ENCODE data around the gene CENPM.
"Not testable (repeated sequence)": the region's sequence is repeated elsewhere in the genome, so short reads cannot be mapped to it uniquely, and the experiment has no call there.

Gene CENPM

DNA sequence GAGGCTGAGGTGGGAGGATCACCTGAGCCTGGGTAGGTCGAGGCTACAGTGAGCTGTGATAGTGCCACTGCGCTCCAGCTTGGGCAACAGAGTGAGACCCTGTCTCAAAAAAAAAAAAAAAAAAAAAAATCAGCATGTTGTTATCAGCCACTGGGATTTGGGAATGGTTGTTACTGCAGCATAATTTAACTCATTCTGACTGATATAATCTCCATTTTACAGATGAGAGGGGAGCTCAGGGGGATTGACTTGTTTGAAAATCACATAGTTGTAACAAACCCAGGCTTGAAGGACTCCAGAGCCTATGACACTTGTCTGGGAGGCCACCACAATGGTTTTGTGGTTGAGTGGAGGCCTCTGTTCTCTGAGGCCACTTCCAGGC, 19.3 kb upstream of the CENPM start:
- no peak for DNase-seq

DNA sequence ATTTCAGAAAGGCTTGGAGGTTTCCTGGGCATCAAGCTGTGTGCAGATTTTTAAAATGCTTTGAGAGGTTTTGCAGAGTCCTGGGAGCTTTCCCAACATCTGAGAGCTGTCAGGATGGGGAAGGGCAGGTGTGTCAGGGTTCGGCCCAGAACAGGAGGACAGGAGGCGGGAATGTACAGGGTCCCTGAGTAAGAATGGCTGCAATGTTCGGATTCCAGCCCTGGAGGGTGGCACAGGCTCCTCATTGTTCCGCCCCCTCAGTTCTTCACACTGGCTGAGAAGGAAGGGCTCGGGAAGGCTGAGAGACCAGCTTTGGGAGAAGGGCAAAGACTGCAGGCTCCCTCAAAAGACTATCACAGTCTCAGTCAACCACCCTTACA, 17.1 kb upstream of the CENPM start:
- DNase-seq = no peak

DNA sequence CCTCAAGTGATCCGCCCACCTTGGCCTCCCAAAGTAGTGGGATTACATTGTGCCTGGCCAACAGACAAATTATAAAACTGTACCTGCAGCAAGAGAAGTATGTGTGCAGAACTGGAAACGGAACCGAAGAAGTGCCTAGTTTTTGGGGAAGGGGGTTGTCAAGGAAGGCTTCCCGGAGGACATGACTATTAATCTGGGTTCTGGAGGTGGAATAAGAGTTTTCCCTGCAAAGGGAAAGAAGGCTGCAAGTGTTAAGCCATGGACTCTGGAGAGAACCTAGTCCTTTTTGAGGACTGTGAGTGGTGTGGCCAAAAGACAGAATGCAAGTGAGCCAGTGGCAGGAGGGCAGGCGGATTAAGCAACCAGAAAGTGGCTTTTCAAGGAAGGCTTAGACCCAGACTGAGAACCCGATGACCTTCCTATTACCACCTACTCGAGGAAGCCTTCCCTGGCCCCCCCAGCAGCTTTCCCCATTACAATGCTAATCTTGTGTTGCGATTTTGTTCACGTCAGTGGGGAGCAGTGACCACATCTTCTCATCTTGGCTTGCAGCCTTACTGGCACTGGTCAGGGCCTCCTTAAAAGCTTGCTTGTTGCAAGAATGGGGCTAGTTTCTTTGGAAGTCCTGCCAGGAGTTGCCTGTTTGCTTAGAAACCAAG, 16.6 kb upstream of the CENPM start:
- DNase-seq = no peak

DNA sequence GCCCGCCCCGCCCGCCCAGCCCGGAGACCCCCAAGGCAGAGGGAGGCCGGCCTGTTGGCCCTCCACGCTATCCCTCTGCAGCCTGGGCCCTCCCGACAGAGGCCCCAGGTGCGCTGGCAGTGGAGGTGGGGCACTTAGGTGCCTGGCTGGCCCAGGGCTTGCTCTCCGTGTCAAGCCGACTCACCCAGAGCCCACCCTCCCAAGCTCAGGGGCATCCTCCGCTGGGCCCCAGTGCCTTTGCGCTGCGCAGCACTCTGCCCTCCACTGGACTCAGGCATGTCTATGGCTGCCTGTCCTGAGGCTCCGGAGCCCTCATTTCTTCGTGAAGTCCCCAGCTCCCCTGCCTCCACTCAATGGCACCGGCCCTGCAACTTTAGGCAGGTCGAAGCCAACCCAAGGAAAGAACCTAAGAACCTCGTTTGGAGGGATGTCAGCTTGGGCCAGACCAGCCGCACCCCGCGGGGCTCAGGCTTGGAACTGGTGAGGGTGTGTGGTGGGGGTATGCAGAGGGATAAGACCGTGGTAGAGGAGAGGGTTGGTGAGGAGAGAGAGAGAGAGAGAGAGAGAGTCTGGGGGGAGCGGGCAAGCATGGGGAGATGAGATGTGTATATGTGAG, 11.1 kb upstream of the CENPM start:
- no peak for DNase-seq

DNA sequence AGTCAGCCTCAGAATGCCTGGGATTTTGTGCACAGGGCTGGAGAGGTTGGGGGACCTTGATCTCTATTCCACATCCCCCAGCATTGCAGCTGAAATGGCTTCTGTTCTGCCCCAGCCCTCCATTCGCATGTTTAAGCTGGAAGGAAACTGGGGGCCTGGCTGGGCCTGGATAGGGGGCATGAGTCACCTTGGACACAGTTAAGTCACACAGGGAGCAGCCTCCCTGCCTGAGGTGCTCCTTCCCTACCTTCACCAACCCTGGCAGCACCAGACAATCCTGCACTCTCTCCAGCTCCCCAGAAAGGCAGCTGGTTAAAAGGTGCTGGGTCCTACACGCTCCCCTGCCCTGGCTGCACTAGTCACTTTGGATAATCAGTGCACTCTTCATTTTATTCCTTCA, 5.8 kb upstream of the CENPM start:
- no peak for DNase-seq

DNA sequence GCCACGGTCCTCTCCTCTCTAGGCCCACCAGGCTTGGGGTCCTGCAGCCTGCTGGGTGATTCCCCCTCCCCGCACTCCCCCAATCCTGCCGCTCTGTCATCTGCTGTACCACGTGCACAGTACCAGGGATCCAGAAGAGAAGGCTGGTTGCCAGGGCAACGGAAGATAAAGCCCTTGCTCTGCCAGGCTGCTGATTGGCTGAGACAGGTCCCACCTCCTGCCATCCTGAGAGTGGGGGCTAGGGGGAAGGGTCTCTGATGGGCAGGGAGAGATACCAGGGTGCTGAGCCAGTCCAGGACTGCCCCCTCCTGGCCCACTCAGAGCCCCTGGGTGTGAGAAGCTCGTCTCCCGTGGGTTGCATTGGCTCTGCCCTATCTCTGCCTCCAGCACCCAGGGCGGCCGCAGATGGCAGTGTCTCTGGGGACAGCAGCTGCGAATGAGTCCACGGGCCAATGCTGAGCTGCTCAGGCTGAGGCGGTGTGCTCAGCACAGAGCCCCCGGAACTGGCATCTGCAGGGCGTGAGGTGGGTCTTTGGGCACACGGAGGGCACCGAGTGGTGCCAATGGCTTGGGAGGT, 5.0 kb upstream of the CENPM start, which contains the start of gene SMIM45:
Gene SMIM45, plus strand, starts transcription at position 253 of the 577 bp plus-strand sequence.
- DNase-seq = no peak

DNA sequence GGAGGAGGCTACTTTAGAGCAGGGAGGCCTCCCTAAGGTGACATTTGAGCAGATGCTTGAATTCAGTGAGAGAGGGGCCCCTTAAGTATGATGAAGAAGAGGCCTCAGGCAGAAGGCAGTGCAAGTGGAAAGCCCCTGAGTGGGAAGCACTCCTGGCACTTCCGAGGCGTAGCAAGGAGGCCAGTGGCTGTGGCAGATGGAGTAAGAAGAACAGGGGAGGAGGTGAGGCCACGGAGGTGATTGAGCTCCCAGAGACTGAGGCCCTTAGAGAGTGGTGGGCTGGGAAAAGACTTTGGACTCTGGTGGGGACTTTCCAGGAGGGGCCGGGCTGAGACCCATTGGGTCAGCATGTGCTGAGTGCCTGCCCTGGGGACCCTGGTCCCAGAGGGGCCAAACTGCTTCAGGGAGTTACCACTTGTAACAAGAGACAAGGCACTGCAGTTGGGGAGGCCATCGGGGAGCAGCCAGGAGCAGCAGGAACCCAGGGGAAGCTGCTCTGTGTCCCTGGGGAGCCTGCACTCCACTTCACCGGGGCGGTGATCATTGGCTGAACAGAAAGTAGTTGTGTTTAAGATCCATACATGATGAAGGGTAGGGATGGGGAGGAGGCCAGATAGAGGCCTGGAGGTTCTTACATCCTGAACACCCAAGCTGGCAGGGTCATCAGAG, 2.5 kb upstream of the CENPM start:
- no peak for DNase-seq

DNA sequence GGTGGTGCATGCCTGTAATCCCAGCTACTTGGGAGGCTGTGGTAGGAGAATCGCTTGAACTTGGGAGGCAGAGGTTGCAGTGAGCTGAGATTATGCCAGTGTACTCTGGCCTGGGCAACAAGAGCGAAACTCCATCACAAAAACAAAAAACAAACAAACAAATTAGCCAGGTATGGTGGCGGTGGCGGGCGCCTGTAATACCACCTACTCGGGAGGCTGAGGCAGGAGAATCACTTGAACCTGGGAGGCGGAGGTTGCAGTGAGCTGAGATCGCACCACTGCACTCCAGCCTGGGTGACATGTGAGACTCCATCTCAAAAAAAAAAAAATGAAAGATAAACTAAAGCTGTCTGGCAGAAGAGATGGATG, 2.0 kb upstream of the CENPM start:
- not testable (repeated sequence) for DNase-seq

DNA sequence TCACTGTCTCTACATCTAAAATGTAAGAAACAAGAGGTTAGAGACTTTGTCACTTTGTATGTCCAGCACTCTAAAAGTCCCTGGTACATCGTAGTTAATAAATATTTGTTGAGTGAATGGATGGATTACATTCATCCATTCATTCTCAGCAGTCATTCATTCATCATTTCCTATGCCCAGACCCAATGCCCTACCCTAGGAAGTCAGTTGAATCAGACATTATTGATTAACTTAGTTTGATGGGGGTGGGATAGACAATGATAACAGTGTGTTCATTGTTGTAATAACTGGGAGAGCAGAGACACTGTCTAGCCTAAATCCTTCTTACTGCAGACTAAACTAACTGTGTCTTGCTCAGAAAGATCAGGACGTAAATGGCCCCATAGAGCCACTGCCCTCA, 1.2 kb upstream of the CENPM start:
- no peak for DNase-seq

DNA sequence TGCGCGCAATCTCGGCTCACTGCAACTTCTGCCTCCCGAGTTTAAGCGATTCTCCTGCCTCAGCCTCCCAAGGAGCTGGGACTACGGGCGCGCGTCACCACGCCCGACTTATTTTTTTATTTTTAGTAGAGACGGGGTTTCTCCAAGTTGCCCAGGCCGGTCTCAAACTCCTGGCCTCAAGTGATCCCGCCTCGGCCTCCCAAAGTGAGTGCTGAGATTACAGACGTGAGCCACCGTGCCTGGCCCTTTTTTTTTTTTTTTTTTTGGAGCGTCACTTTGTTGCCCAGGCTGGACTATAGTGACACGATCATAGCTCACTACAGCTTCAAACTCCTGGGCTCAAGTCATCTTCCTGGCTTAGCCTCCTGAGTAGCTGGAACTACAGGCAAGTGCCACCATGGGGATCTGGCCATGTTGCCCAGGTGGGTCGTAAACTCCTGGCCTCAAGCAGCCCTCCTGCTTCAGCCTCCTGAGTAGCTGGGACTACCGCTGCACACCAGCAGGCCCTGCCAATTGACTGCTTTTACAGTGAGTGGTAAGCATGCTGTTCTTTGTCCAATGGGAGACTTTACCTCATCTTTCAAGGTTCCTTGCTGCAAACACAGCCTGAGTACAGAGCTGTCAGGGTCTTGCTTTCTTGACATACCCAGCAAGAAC, 600 bp upstream of the CENPM start:
- DNase-seq = no peak

DNA sequence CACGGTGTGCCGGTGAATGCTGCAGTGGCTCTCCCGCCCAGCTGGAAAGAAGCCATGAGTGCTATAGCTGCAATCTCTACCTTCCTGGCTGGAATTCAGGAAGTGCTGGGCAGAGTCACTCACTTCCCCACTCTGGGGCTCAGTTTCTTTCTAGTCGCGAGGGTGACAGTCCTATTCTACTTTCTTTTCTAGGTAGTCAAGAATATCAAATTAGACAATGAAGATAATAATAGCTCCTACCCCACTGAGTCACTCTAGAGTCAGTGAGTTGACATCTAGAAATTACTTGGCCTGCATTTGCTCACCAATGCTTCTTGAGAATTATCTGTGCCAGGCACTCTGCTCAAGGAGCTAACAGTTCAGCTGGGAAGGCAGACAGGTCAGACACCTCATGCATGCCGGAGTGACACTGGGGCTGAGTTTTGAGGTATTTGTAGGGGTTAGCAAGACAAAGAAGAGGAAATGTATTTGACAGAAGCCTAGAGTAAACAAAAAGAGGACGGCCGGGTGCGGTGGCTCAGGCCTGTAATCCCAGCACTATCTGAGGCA, 3.2 kb downstream of the CENPM start:
- no peak for DNase-seq

DNA sequence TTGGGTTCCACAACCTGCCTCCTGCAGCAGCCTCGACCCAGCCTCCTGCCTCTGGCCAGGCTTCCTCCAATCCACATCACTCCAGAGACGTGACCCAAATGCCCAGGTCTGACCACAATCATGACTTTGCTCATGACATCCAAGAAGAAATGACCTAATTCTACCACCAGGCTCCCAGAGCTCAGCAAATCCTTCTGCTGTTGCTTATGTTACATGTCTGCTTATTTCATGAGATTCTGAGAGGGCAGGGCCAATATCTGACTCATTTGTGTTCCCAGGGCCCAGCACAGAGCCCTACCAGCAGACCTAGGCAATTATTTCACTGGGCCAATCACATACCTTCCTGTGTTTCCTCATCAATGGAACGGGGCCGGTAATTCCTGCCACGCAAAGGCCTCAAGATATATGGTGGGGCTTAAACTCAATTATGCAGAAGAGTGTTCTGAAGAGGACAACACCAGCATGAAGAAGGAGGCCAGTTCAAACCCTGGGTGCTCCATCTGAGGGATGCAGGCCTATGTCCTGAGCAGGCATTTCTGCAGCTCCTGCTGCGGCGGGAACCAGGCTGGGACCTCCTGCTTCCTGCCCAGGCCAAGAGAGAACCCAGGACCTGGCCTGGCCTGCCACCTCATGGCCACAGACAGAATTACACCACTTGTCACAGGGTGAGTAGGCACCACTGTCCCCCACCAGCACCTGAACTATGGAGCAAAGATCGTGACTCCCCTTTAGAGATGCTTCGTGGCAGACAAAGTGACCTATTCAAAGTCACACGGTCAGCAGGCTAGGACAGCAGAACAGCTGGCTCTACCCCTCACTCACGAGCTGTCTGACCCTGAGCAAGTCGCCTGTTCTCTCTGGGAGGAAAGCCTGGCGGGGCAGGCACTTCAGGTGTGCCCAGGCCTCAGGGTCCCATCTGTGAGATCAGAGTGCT, 5.9 kb downstream of the CENPM start:
- DNase-seq = peak; percentile 88

DNA sequence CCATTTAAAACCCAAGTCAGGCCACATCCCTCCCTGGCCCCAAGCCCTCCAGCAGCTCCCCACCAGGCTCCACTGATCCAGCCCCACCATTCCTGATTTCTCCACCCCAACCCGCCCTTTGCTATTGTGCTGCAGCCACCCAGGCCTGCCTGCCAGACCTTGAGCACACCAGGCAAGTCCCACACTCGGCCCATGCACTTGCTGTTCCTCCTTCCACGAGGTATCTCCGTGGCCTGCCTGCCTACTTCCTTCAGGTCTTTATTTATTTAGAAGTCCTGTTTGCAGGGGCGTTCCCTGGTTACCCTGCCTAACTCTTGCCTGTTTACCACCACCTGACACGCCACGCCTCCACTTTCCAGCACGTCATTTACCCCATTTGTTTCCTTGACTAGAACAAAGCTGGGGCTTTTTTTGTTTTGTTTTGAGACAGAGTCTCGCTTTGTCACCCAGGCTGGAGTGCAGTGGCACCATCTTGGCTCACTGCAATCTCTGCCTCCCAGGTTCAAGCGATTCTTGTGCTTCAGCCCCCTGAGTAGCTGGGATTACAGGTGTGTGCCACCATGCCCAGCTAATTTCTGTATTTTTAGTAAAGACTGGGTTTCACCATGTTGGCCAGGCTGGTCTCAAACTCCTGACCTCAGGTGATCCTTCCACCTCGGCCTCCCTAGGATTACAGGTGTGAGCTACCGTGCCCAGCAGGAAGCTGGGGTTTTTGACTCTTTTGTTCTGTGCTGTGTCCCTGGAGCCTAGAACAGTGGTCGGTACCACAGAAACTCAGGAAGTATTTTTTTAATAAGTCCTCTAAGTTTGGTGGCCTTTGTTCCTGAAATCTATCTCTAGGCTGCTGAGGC, 6.7 kb downstream of the CENPM start:
- peak; percentile 95 for DNase-seq

DNA sequence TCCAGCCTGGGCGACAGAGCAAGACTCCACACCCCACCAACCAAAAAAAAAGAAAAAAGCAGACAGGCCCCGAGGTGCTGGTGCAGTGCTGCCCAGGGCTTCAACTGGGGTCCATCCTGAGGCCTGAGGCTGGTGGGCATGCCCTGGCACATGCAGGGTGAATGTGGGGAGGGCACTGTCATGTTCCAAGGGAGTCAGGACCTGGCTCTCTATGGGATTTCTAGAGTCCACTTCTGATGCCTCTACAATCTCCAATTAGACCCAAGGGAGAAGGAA, 10.1 kb downstream of the CENPM start:
- no peak for DNase-seq

DNA sequence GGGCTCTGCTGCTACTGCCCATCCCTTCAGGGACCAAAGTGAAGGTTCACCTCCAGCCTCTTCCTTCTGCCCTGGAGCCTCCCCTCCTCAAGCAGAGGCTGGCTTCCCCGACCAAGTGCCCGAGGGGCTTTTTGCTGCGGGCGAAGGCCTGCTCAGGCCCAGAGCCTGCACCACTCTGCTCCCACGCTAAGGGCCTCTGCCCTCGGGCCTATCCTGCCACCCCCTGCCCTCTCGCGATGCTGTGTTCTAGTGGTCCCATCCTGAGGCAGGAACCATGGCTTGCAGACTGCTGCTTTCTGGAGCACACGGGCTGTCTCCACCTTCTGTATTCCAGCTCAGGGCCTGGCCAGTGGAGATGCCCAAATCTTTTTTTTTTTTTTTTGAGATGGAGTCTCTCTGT, 11.4 kb downstream of the CENPM start:
- DNase-seq = no peak

DNA sequence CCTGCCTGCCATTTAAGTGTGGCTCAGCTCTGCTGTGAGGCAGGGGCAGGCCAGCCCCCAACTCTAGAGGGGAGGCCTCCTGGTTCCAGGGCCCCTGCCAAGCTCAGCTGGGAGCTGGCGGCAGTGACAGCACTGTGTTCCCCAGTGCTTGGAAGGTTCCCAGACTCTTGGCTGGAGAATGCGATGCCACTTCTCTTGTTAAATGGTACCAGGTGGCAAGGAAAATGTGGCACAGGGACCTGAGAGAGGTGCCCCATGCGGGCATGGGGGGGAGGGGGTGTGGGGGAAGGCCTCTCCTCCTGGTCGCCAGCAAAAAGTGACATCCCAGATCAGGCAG, 12.0 kb downstream of the CENPM start:
- no peak for DNase-seq

DNA sequence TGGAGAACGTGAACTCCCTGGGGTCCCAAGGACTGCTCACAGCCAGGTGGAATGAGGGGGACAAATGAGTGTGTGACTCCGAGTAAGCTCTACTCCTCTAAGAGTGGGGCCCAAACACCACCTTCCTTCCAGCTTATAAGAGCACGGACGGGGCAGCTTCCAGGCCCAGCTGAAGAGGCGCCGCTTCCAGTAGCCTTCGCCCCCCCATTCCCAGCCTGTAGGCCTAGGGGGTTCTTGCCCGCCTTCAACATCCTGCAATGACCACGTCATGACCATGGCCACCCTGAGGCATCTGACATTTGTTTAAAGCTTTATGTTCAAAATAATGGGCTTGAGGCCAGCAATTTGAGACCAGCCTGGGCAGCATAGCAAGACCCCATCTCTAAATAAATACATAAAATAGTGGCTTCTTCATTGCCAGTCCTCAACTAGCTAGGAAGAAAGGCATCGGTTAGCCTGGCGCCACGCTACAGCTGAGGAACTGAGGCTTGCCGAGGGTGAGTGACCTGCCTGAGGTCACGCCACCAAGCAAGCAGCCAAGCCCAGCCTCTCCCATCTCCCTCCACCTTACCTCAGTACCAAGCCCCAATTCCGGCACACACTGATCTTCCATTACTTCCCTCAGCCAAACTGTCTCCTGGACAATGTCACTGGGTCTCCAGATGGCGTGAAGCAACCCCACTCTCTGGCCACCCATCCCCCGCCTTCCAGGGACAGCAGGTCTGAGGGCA, 12.5 kb downstream of the CENPM start:
- no peak for DNase-seq

DNA sequence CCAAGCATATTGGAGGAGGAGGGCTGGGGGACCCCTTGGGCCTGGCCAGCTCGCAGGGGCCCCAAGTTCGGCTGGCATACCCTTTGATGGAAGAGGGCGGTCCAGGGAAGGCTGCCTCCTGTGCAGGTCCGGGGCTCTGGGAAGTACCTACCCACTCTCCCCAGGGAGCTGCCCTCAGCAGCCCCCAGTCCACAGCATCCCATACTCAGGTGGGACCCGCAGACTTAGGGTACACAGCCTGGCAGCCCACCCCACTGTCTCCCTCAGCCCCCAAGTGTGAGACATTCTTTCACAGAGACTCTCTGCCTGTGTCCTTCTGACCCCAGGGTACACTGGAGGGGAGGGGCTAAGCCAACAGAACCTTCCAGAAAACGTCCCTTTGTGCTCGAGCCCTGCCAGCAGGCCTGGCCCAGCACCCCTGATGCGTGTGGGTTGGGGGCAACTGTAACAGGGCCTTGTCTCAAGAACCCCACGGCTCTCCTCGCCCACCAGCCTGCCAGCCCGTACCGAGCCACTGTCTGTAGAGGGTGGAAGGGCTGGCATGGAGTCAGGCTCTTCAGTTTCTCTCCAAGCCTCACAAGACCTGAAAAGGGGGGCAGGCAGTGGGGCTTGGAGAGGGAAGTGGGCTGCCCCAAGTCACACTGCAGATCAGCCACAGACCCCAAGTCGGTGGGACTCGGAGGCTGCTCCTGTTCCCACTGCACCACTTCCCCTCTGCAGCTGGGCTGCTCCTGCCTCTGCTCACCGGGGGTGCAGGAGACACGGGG, 13.4 kb downstream of the CENPM start:
- no peak for DNase-seq

DNA sequence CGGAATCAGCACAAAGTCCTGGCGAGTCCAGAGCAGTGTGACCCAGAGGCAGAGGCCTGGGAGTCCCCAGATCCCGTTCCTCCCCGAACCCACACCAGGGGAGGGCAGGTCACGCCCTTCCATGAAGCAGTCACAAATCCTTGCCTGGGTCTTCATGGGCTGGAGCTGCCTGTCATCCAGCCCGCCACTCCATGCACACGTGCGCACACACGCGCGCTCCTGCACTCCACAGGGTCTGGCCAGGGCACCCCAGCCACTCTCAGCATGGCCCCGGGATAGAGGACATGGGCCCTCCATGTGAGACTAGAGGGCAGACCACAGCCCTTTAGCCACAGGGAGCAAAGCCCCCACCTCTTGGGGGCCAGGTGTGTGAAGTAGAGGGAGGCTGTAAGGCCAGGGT, 14.6 kb downstream of the CENPM start:
- DNase-seq = no peak

DNA sequence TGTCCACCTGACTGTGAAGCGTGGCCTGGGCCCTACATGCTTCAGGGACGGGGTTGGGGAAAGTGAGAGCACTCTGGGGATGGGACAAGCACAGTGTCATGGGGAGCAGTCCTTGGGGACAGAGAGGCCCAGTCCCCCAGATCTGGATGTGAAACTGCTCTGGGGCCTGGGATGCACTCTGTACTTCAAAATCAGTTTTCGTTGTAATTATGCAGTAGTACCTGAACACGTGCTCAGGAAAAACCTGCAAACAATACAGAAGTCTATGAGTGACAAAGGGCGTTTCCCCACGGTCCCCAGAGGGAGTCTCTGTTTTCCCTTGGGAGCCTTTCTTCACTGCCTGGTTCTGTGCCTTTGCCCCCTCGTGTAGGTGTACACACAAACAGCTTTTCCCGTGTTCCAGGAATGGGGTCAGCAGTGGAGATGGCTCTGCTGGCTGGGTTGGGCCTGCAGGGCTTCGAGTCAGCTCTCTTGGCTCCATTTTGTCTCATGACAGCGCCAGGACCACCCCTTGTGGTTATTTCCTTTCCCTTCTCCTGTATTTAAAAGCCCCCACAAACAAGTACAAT, 15.2 kb downstream of the CENPM start:
- no peak for DNase-seq
